ENCODE data around the gene ALG12. TPM values are rescaled to one million over a fixed set of nuclear protein-coding genes. Genes with fewer than 3 reads are reported as not detected.
A peak's percentile ranks its signal among the peaks of the same experiment; 100 is the strongest.

The ALG12 gene
- total RNA-seq, 1 donor from 2014 or later = 14.7 TPM

DNA sequence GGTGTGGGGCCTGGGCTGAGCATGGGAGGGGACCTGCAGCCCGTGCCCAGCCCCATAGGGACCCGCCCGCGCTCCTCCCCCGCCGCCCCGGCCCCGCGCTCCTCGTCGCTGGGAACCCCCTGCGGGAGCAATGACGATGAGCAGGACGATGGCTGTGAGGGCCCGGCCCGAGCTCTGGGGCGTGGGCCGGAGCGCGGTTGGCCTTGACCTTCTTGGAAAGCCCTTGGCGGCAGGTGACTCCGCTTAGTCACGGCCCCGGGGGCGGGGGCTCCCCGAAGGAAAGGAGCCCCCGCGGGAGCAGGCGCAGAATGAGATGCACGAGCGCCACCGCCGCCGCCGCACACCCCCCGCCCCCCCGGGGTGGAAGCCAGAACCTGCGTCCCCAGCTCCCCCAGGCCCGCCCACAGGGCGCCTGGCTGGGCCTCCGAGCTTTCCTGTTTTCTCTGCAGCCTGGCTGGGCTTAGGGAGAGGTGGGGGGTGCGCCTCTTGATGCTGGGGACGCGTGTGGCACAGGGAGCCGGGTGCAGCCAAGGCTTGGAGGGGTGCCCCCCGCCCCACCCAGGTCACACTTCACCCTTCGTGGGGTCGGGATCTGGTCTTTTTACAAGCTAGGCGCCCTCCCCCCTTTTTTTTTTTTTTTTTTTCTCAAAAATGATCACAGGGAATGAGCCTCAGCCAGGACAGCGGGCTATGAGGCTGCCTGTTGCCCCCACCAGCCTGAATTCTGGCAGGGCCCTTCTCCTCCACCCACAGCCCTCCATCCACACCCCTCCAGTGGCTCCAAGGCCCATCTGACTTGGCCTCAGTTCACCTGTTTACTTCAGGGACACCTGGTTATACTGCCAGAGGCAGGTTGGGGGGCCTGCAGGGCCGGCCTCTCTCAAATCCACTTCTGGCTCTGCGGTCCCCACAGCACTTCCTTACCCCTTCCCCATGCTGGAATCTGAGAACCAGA lies 18.1 kb upstream of the ALG12 start:
- peaks cover 7% of the 10 kb centered on the region for H3K4me1 Mint-ChIP-seq (ENCODE audit: low read depth, unreplicated experiment)
- H3K9me3 Mint-ChIP-seq (ENCODE audit: unreplicated experiment) = peaks cover 2% of the 10 kb centered on the region
- TF ChIP-seq, protein P1, sequence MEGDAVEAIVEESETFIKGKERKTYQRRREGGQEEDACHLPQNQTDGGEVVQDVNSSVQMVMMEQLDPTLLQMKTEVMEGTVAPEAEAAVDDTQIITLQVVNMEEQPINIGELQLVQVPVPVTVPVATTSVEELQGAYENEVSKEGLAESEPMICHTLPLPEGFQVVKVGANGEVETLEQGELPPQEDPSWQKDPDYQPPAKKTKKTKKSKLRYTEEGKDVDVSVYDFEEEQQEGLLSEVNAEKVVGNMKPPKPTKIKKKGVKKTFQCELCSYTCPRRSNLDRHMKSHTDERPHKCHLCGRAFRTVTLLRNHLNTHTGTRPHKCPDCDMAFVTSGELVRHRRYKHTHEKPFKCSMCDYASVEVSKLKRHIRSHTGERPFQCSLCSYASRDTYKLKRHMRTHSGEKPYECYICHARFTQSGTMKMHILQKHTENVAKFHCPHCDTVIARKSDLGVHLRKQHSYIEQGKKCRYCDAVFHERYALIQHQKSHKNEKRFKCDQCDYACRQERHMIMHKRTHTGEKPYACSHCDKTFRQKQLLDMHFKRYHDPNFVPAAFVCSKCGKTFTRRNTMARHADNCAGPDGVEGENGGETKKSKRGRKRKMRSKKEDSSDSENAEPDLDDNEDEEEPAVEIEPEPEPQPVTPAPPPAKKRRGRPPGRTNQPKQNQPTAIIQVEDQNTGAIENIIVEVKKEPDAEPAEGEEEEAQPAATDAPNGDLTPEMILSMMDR (IDR thresholded peaks at IDR 0.05; ENCODE audit: partially characterized antibody, unreplicated experiment) = no peak
- peak; percentile 82 for DNase-seq
- H3K4me3 Mint-ChIP-seq (ENCODE audit: unreplicated experiment) = peak overlapping the region; percentile 55
- no peaks in the 10 kb centered on the region for H3K27me3 Mint-ChIP-seq (ENCODE audit: unreplicated experiment)
- no peaks in the 10 kb centered on the region for H3K36me3 Mint-ChIP-seq (ENCODE audit: unreplicated experiment)
- no peak overlapping the region for H3K27ac Mint-ChIP-seq (ENCODE audit: unreplicated experiment)

DNA sequence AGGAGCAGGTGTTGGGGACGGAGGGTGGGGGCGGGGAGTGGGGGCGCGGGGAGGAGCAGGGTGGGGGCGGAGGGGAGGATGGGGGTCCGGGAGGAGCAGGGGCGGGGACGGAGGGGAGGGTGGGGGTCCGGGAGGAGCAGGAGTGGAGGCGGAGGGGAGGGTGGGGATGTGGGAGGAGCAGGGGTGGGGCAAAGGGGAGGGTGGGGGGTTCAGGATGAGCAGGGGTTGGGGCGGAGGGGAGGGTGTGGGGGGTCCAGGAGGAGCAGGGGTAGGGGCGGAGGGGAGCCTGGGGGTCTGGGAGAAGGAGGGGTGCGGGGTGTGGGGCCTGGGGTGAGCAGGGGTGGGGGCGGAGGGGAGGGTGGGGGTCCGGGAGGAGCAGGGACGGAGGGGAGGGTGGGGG lies 17.3 kb upstream of the ALG12 start:
- Mint-ChIP-seq H3K4me3 (ENCODE audit: unreplicated experiment) (no peak overlapping the region), H3K4me1 (ENCODE audit: low read depth, unreplicated experiment) (peaks cover 7% of the 10 kb centered on the region), H3K27me3 (ENCODE audit: unreplicated experiment) (no peaks in the 10 kb centered on the region), H3K9me3 (ENCODE audit: unreplicated experiment) (no peaks in the 10 kb centered on the region), H3K36me3 (ENCODE audit: unreplicated experiment) (no peaks in the 10 kb centered on the region), H3K27ac (ENCODE audit: unreplicated experiment) (no peak overlapping the region)
- TF ChIP-seq, protein P1 (IDR thresholded peaks at IDR 0.05; ENCODE audit: partially characterized antibody, unreplicated experiment) = no peak
- DNase-seq = no peak

DNA sequence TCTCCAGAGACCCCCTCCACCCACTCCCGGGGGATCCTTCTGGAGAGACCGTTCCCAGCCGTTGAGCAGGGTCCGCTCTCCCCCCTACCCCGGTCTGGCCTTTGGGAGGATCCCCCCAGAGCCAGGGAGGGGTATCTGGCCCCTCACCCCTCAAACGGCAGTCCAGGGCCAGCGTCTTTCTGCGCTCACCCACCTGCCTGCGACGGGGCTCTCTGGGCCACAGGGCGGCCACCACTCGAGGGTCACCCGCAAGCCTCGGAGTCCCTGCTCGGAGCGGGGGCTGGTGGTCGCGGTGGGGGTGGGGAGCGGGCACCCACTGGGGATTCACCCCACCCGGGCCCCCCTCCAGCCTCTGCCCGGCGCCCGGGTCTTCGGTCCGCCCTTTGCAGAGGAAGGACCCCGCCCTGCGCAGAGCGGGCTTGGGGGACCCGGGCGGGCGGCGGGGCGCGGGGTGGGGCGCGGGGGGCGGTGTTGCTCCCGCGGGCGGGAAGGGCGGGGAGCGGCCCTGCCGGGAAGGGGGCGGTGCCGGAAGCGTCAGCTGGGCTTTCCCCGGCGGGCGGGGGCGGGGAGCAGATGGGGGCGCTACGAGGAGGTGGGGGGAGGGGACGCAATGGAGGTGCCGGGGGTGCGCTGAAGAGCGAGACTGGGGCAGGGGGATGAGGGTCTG lies 16.8 kb upstream of the ALG12 start:
- Mint-ChIP-seq H3K27me3 (ENCODE audit: unreplicated experiment) (no peaks in the 10 kb centered on the region), H3K4me1 (ENCODE audit: low read depth, unreplicated experiment) (peaks cover 7% of the 10 kb centered on the region), H3K9me3 (ENCODE audit: unreplicated experiment) (no peaks in the 10 kb centered on the region), H3K27ac (ENCODE audit: unreplicated experiment) (no peak overlapping the region), H3K36me3 (ENCODE audit: unreplicated experiment) (no peaks in the 10 kb centered on the region), H3K4me3 (ENCODE audit: unreplicated experiment) (no peak overlapping the region)
- TF ChIP-seq, protein P1 (IDR thresholded peaks at IDR 0.05; ENCODE audit: partially characterized antibody, unreplicated experiment) = no peak
- DNase-seq = peak; percentile 67

DNA sequence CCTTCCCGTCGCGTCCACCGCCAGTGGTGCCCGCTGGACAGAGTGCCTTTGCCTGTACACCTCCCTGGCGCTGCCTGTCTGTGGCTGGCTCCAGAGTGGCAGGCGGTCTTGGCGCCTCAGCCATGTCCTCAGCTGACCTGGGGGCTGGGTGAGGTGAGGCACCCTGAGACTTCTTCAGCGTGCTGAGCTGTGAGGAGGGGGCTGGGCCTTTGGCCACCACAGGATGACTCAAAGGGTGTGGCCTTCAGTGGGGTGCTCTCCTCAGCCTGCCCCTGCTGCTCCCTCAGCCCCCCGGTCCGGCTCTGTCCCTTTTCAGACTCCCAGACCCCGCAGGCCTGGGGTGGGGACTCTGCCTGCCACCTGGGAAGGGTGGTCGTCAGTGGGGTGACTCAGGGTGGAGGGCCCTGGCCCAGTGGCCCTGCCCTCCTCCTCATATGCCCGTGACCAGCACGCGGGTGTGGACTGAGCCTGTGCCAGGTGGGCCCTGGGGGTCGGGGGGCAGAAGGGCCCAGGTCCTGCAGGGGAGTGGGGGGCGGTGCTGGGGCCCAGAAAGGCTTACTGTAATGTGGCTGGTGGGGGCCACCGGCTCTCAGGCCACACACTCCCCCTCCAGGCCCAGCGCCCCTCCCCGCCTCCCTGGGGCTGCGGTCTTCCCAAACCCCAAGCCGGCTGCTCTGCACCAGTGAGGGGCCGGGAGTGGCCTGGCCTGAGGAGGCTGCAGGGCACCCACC lies 16.1 kb upstream of the ALG12 start:
- H3K27ac Mint-ChIP-seq (ENCODE audit: unreplicated experiment) = no peak overlapping the region
- TF ChIP-seq, protein P1 (IDR thresholded peaks at IDR 0.05; ENCODE audit: partially characterized antibody, unreplicated experiment) = no peak
- H3K9me3 Mint-ChIP-seq (ENCODE audit: unreplicated experiment) = no peaks in the 10 kb centered on the region
- H3K27me3 Mint-ChIP-seq (ENCODE audit: unreplicated experiment) = no peaks in the 10 kb centered on the region
- H3K4me1 Mint-ChIP-seq (ENCODE audit: low read depth, unreplicated experiment) = peaks cover 7% of the 10 kb centered on the region
- DNase-seq = no peak
- H3K4me3 Mint-ChIP-seq (ENCODE audit: unreplicated experiment) = no peak overlapping the region
- H3K36me3 Mint-ChIP-seq (ENCODE audit: unreplicated experiment) = no peaks in the 10 kb centered on the region
